GM19372 (cell line): ENCODE data around the gene SFXN1.

Experiments used
- ATAC-seq: cut with Tn5 transposase; IDR thresholded peaks from one replicate; pipeline ENCODE4 v1.9.1; 2021; ENCODE audit warnings: mild to moderate bottlenecking, low read depth, moderate library complexity; ENCODE audit not compliant: unreplicated experiment

The SFXN1 gene

GRCh38 chr5:175567954-175568353 lies 89.6 kb downstream of the SFXN1 start:
- no peak for ATAC-seq

GRCh38 chr5:175569701-175570100 lies 91.3 kb downstream of the SFXN1 start:
- no peak for ATAC-seq

- ATAC-seq: no peak
Observed at GRCh38 chr5:175572886-175573285, 94.5 kb downstream of the SFXN1 start.

GRCh38 chr5:175573493-175574269 lies 95.3 kb downstream of the SFXN1 start:
- ATAC-seq: no peak

- no peak for ATAC-seq
Observed at GRCh38 chr5:175575301-175575700, 96.9 kb downstream of the SFXN1 start.

- no peak for ATAC-seq
Observed at GRCh38 chr5:175576096-175576495, 97.7 kb downstream of the SFXN1 start.

GRCh38 chr5:175576591-175576990 lies 98.2 kb downstream of the SFXN1 start:
- no peak for ATAC-seq
